GM20000 (cell line): ENCODE data around the gene PCARE.

Experiments
- DNase-seq: peaks from one replicate; pipeline ENCODE4 v3.0.0; 2012; ENCODE audit warnings: low spot score
- CTCF ChIP-seq: IDR thresholded peaks from 2 replicates; pipeline ENCODE4 v1.5.1; 2012; ENCODE audit warnings: mild to moderate bottlenecking, control low read depth; ENCODE audit errors: extremely low read depth, missing control alignments

The PCARE gene

GRCh38 chr2:29056452-29056851, 17.9 kb downstream of the PCARE start:
- no peak for TF ChIP-seq CTCF
- DNase-seq = no peak

DNA sequence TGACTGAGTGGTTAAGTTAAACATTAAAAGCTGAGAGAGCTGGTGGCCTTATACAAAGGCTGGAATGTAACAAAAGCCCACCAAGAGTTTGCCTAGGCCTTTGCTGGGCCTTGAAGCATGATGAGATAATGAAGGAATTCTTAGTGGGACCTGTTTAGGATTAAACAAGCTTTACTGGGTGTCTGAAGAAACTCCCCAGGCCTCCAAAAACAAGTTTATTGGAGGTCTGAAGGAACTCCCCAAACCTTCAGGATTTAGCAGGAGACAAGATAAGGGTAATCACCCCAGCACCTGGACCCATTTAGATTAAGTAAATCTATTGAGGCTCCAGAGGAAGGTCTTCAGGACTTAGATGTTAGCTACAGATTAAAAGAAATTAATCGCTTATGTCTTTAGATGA, 18.7 kb downstream of the PCARE start:
- TF ChIP-seq CTCF = no peak
- DNase-seq = no peak

DNA sequence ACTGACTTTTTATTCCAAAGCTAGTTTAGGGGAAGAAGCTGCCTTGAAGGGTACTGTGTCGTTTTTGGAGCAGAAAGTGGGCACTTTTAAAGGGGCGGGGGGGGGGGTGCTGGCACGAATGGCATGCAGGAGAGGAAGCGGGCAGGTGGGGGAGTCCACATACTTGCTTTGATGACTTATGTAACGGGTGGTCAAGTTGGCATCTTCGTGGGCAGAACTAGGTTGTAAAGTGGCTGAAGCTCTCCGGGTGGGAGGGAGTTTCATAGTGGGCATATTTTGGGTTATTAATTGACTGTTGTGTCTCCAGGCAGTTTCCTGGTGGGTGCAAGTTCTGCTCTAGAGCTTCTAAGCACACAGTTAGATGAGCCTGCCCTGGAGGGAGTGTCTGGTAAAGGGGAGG, 19.9 kb downstream of the PCARE start:
- no peak for DNase-seq
- TF ChIP-seq CTCF = no peak

DNA sequence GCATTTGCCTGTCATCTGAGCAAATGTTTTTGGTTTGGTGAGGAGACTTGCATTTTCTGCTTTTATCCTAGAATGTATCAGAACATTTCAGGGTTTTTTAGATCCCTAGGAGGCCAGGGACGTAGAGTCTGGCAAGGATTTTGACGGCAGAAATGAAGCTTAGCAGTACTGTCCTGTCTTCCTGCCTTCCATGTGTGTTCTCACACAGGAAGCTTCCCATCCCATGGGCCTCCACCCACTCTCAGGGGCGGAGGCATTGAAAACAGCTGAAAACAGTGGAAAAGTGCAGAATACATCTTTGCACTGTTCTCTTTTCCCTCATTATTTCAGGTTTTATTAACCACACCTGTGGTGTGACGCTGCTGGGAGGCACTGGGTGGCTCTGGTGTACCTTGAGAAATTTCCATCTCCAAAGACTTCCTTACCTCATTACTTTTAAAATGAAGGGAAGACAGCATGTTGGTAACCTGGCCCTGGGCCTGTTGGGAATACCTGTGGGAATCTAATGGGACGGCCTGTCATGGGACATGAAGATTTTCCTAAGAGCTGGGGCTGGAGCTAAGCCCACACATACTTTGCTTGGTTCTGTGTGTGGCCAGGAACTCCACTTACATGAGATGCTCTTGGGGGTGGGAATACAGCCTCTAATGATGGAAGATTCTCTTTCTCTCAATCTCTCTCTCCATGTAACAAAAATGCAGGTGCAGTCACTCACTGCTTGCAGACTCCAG, 20.5 kb downstream of the PCARE start:
- DNase-seq = no peak

GRCh38 chr2:29053223-29053622, 21.1 kb downstream of the PCARE start:
- TF ChIP-seq CTCF = no peak
- DNase-seq = no peak

More for the DNA sequence above, 20.5 kb downstream of the PCARE start:
- TF ChIP-seq CTCF = no peak

DNA sequence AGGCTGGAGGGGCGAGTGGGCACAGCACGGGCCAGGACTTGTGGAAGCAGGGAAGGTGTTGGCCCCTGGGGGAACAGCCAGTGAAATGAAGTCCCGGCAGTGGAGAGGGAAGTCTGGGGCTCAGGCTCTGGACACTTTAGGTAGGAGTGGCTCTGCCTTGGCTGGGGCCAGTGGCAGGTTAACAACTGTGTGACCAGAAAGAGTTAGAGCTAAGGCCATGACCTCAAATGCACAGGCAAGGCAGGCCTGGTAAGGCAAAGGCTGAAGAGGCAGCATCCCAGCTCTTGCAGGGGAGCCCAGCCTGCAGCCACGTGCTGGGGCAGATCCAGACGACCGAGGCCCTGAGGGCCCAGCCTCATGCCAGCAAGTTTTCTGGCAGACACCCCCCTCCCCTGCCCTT, 21.5 kb downstream of the PCARE start:
- no peak for DNase-seq
- TF ChIP-seq CTCF = no peak

- no peak for DNase-seq
- no peak for TF ChIP-seq CTCF
Measured at GRCh38 chr2:29051730-29052129, 22.6 kb downstream of the PCARE start.
